Brain microvascular endothelial cell (primary cell): ENCODE data around the gene SDK1.

Experiments
- DNase-seq: peaks from one replicate; pipeline ENCODE4 v3.0.0-alpha.2; 2020
- H3K27ac ChIP-seq: fragments of 250-450 bp; sonication (Bioruptor Pico); 2 replicates; pipeline ENCODE4 v1.5.1; 2020; ENCODE audit warnings: mild to moderate bottlenecking, moderate library complexity
- H3K27me3 ChIP-seq: fragments of 250-450 bp; sonication (Bioruptor Pico); replicated peaks from 2 replicates; pipeline ENCODE4 v1.5.1; 2020; ENCODE audit warnings: mild to moderate bottlenecking
- H3K36me3 ChIP-seq: fragments of 250-450 bp; sonication (Bioruptor Pico); replicated peaks from 2 replicates; pipeline ENCODE4 v1.5.1; 2020; ENCODE audit warnings: mild to moderate bottlenecking
- H3K4me3 ChIP-seq: 2 replicates; pipeline ENCODE4 v1.5.1; 2011; ENCODE audit warnings: low read depth, mild to moderate bottlenecking, control low read depth, low read length, moderate library complexity
- CTCF ChIP-seq: IDR thresholded peaks from 2 replicates; pipeline ENCODE4 v1.5.1; 2011; ENCODE audit warnings: low read depth, mild to moderate bottlenecking, moderate library complexity, low read length, control low read depth, inconsistent platforms; ENCODE audit errors: missing control alignments
- in situ Hi-C: cut with HindIII; loops from 2 replicates; pipeline ENCODE4 v1.10.0; 2017; ENCODE audit warnings: low sequenced_read_pairs, low pct_ligation_motif_present

The SDK1 gene

DNA sequence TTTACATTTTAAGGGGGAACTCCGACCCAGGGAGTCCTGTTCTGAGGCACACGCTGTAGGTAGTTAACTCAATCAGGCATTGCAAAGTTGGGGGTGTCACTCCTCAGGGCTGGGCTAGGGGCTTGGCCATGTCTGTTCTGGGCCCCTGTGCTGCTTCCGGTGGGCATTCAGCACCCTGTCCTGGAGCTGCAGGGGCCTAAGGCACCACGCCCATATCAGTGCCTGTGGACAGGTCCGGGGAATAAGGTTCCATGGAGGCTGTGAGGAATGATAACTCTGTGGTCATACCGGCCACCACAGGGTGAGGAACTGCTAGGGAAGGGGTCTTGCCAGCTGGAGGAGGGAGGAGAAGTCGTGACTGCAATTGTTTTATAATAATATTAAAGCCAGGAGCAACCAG, 842.0 kb downstream of the SDK1 start:
- no peak for DNase-seq
- Histone ChIP-seq H3K27me3 (no peaks in the 10 kb centered on the region), H3K27ac (no peak overlapping the region), H3K36me3 (no peaks in the 10 kb centered on the region), H3K4me3 (no peak overlapping the region)
- in situ Hi-C loops, result no loop called here
- no peak for TF ChIP-seq CTCF

GRCh38 chr7:4143511-4144171, 842.6 kb downstream of the SDK1 start:
- Histone ChIP-seq H3K27me3 (no peaks in the 10 kb centered on the region), H3K36me3 (no peaks in the 10 kb centered on the region), H3K27ac (no peak overlapping the region), H3K4me3 (no peak overlapping the region)
- in situ Hi-C loops, result no loop called here
- DNase-seq, result no peak
- TF ChIP-seq CTCF, result no peak

- Histone ChIP-seq H3K36me3 (no peaks in the 10 kb centered on the region), H3K27ac (no peak overlapping the region), H3K27me3 (no peaks in the 10 kb centered on the region), H3K4me3 (no peak overlapping the region)
- no peak for TF ChIP-seq CTCF
- no peak for DNase-seq
- in situ Hi-C loops, result no loop called here
Observed at GRCh38 chr7:4144172-4144701, 843.2 kb downstream of the SDK1 start.

GRCh38 chr7:4144811-4145510, 843.9 kb downstream of the SDK1 start:
- no peaks in the 10 kb centered on the region for H3K36me3 ChIP-seq
- H3K4me3 ChIP-seq, result peak overlapping the region; percentile 5
- H3K27me3 ChIP-seq, result no peaks in the 10 kb centered on the region
- in situ Hi-C loops, result no loop called here
- no peak overlapping the region for H3K27ac ChIP-seq
- no peak for TF ChIP-seq CTCF
- peak; percentile 10 for DNase-seq

DNA sequence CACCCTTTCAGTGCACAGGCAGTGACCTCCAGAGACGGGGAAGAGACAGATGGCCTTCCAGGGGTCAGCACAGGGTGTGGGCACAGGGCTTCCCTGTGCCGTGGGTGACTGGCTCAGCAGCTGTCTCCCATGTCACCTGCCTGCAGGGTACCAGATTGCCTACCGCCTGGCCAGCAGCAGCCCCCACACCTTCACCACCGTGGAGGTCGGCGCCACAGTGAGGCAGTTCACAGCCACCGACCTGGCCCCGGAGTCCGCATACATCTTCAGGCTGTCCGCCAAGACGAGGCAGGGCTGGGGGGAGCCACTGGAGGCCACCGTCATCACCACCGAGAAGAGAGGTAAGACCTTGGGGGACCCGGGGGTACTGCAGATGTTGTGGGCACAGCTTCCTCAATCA, 844.5 kb downstream of the SDK1 start:
- Histone ChIP-seq H3K36me3 (no peaks in the 10 kb centered on the region), H3K27me3 (no peaks in the 10 kb centered on the region), H3K27ac (no peak overlapping the region), H3K4me3 (no peak overlapping the region)
- no peak for TF ChIP-seq CTCF
- no peak for DNase-seq
- in situ Hi-C loops, result no loop called here
